Tibial nerve (tissue), 4 donors: ENCODE results near the gene LIMK1.

ENCODE experiments used
- EP300 ChIP-seq, 2 donors: sonication (generic); formaldehyde crosslinking; IDR thresholded peaks; one replicate each; pipeline ENCODE4 v1.6.1; 2017; ENCODE audit warnings: antibody characterized with exemption in 2 of 2, mild to moderate bottlenecking in 1 of 2
- POLR2A ChIP-seq, 2 donors: fragments of 450-650 bp; IDR thresholded peaks; one replicate each; pipeline ENCODE4 v1.6.1; 2017; ENCODE audit warnings: antibody characterized with exemption in 2 of 2, mild to moderate bottlenecking in 2 of 2, moderate library complexity in 2 of 2
- TF ChIP-seq, protein P1 (sequence below), 5 experiments: fragments of 200-600 bp in 3 of 5; fragments of 450-650 bp in 2 of 5; sonication (generic) in 3 of 5; IDR thresholded peaks; one replicate each; pipeline ENCODE4 v1.5.1; 2016 to 2019; ENCODE audit warnings: antibody characterized with exemption in 5 of 5, mild to moderate bottlenecking in 3 of 5, moderate library complexity in 2 of 5

- TF ChIP-seq, protein P1, sequence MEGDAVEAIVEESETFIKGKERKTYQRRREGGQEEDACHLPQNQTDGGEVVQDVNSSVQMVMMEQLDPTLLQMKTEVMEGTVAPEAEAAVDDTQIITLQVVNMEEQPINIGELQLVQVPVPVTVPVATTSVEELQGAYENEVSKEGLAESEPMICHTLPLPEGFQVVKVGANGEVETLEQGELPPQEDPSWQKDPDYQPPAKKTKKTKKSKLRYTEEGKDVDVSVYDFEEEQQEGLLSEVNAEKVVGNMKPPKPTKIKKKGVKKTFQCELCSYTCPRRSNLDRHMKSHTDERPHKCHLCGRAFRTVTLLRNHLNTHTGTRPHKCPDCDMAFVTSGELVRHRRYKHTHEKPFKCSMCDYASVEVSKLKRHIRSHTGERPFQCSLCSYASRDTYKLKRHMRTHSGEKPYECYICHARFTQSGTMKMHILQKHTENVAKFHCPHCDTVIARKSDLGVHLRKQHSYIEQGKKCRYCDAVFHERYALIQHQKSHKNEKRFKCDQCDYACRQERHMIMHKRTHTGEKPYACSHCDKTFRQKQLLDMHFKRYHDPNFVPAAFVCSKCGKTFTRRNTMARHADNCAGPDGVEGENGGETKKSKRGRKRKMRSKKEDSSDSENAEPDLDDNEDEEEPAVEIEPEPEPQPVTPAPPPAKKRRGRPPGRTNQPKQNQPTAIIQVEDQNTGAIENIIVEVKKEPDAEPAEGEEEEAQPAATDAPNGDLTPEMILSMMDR (IDR thresholded peaks at IDR 0.05): no peak
- TF ChIP-seq POLR2A (IDR thresholded peaks at IDR 0.05): no peak
- TF ChIP-seq EP300 (IDR thresholded peaks at IDR 0.05): peak in 1 of 2 donors; percentile 78
Measured at GRCh38 chr7:74039337-74039736, 44.3 kb upstream of the LIMK1 start.
